ENCODE results near the gene SMCP. TPM values are rescaled to one million over a fixed set of nuclear protein-coding genes. Genes with fewer than 3 reads are reported as not detected.

Gene SMCP
- total RNA-seq, 1 donor from 2014 or later: not detected

DNA sequence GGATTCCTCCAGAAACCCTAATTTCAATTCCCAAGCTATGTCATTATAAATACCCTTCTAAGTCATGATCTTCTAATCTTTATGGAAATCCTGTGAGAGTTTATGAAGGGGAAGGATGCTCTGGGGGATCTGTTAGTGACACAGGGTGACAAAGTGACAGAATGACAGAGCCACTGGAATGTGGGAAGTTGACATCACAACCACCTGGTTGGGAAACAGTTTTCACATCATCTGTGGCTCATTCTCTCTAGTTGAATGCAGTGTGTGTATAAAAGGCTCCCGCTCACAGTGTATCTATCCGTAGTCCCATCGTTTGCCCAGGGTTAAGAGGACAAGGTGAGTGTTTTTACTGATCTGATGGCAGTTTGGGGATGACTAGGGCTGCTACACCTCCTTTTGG, 18.4 kb upstream of the SMCP start, which contains the start of gene LCE7A:
Gene LCE7A, plus strand, starts transcription at position 301 of the 400 bp plus-strand sequence. CDS start 702 bp downstream, outside the sequence.
- peaks cover 2% of the 10 kb centered on the region for H3K27me3 Mint-ChIP-seq (ENCODE audit: unreplicated experiment)
- no peak within 1 kb of the TSS for H3K4me3 Mint-ChIP-seq (ENCODE audit: unreplicated experiment)
- no peak for DNase-seq
- TF ChIP-seq, protein P1, sequence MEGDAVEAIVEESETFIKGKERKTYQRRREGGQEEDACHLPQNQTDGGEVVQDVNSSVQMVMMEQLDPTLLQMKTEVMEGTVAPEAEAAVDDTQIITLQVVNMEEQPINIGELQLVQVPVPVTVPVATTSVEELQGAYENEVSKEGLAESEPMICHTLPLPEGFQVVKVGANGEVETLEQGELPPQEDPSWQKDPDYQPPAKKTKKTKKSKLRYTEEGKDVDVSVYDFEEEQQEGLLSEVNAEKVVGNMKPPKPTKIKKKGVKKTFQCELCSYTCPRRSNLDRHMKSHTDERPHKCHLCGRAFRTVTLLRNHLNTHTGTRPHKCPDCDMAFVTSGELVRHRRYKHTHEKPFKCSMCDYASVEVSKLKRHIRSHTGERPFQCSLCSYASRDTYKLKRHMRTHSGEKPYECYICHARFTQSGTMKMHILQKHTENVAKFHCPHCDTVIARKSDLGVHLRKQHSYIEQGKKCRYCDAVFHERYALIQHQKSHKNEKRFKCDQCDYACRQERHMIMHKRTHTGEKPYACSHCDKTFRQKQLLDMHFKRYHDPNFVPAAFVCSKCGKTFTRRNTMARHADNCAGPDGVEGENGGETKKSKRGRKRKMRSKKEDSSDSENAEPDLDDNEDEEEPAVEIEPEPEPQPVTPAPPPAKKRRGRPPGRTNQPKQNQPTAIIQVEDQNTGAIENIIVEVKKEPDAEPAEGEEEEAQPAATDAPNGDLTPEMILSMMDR (IDR thresholded peaks at IDR 0.05; ENCODE audit: partially characterized antibody, unreplicated experiment): no peak
- H3K9me3 Mint-ChIP-seq (ENCODE audit: unreplicated experiment): no peaks in the 10 kb centered on the region
- H3K4me1 Mint-ChIP-seq (ENCODE audit: low read depth, unreplicated experiment): no peaks in the 10 kb centered on the region
- no peaks in the 10 kb centered on the region for H3K36me3 Mint-ChIP-seq (ENCODE audit: unreplicated experiment)
- H3K27ac Mint-ChIP-seq (ENCODE audit: unreplicated experiment): no peak within 1 kb of the TSS

DNA sequence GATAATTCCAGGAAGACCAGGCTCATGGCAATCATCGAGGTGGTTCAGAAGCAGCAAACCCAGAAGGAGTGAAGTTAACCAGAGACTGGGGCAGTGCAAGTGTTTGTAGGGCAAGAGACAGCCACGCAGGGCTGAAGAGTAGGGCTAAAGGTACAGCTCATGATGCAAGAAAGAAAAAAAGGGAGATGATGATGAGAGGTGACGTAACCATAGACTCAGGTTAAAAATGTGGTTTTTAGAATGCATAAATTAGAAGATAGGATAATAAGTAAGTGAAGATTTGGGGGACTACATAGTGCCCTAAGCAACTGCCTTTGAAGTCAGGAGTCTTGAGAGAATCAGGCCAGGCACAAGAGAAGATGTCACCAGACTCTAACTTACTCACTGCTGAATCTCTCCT, 18.0 kb upstream of the SMCP start:
- no peaks in the 10 kb centered on the region for H3K36me3 Mint-ChIP-seq (ENCODE audit: unreplicated experiment)
- no peak overlapping the region for H3K4me3 Mint-ChIP-seq (ENCODE audit: unreplicated experiment)
- peaks cover 2% of the 10 kb centered on the region for H3K27me3 Mint-ChIP-seq (ENCODE audit: unreplicated experiment)
- no peak overlapping the region for H3K27ac Mint-ChIP-seq (ENCODE audit: unreplicated experiment)
- no peaks in the 10 kb centered on the region for H3K9me3 Mint-ChIP-seq (ENCODE audit: unreplicated experiment)
- TF ChIP-seq, protein P1 (IDR thresholded peaks at IDR 0.05; ENCODE audit: partially characterized antibody, unreplicated experiment): no peak
- no peak for DNase-seq
- no peaks in the 10 kb centered on the region for H3K4me1 Mint-ChIP-seq (ENCODE audit: low read depth, unreplicated experiment)

DNA sequence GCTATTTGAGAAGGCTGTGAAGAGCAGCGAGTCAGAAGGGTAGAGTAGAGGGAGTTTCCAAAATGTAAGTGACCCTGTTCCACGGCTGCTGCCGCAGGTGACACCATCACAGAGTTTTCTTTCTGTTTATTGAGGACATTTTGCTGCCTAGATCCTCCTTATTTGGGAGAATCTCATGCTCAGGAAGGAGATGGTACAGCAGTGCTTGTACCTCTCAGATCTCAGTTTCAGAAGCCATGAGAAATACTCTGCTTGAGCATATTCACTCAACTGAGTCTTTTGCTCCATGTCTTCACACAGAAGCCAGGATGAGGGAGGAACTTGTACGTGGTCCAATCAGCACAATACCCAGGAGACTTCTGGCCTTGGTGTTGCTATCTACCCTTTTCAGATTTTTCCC, 16.7 kb upstream of the SMCP start:
- H3K36me3 Mint-ChIP-seq (ENCODE audit: unreplicated experiment): no peaks in the 10 kb centered on the region
- H3K4me3 Mint-ChIP-seq (ENCODE audit: unreplicated experiment): no peak overlapping the region
- H3K4me1 Mint-ChIP-seq (ENCODE audit: low read depth, unreplicated experiment): no peaks in the 10 kb centered on the region
- TF ChIP-seq, protein P1 (IDR thresholded peaks at IDR 0.05; ENCODE audit: partially characterized antibody, unreplicated experiment): no peak
- H3K27me3 Mint-ChIP-seq (ENCODE audit: unreplicated experiment): peaks cover 2% of the 10 kb centered on the region
- no peak for DNase-seq
- H3K9me3 Mint-ChIP-seq (ENCODE audit: unreplicated experiment): no peaks in the 10 kb centered on the region
- no peak overlapping the region for H3K27ac Mint-ChIP-seq (ENCODE audit: unreplicated experiment)

DNA sequence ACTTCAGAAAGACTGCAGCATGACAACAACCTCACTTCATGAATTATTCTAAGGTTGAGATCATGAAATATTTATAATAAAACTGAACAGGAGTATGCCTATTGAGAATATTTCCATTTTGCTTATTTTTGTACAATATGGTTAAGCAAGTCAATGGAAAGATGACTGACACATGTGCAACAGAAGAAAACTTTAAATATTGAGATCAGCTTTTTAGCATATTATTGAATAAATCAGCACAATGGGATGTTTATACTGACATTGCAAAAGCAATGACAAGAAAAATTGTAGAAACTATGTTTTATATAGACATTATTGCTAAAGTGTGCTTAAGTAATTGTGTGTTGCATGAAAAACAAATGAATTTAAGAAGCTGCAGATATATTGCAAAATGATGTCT, 13.7 kb upstream of the SMCP start:
- H3K27ac Mint-ChIP-seq (ENCODE audit: unreplicated experiment): no peak overlapping the region
- no peaks in the 10 kb centered on the region for H3K36me3 Mint-ChIP-seq (ENCODE audit: unreplicated experiment)
- TF ChIP-seq, protein P1 (IDR thresholded peaks at IDR 0.05; ENCODE audit: partially characterized antibody, unreplicated experiment): no peak
- no peak for DNase-seq
- no peaks in the 10 kb centered on the region for H3K4me1 Mint-ChIP-seq (ENCODE audit: low read depth, unreplicated experiment)
- H3K9me3 Mint-ChIP-seq (ENCODE audit: unreplicated experiment): no peaks in the 10 kb centered on the region
- no peak overlapping the region for H3K4me3 Mint-ChIP-seq (ENCODE audit: unreplicated experiment)
- H3K27me3 Mint-ChIP-seq (ENCODE audit: unreplicated experiment): peaks cover 2% of the 10 kb centered on the region

DNA sequence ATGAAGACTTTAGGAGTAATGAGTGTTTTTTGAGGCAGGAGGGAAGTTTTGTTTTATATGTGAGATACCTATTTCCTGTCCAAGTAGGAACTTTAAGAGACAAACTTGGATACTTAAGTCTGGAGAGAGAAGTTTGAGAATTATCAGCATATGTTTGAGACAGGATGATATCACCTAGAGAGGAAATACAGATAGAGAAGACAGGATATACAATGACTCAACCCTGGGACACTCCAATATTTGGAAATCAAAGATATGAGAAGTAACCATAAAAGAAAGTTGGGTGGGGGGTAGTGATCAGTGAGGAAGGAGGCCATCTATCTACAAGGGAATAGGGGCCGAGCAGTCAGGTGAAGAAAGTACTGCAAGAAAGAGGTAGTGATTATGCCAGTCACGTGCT, 11.8 kb upstream of the SMCP start:
- no peak for DNase-seq
- no peak overlapping the region for H3K4me3 Mint-ChIP-seq (ENCODE audit: unreplicated experiment)
- no peaks in the 10 kb centered on the region for H3K36me3 Mint-ChIP-seq (ENCODE audit: unreplicated experiment)
- no peak overlapping the region for H3K27ac Mint-ChIP-seq (ENCODE audit: unreplicated experiment)
- H3K27me3 Mint-ChIP-seq (ENCODE audit: unreplicated experiment): no peaks in the 10 kb centered on the region
- no peaks in the 10 kb centered on the region for H3K4me1 Mint-ChIP-seq (ENCODE audit: low read depth, unreplicated experiment)
- TF ChIP-seq, protein P1 (IDR thresholded peaks at IDR 0.05; ENCODE audit: partially characterized antibody, unreplicated experiment): no peak
- H3K9me3 Mint-ChIP-seq (ENCODE audit: unreplicated experiment): no peaks in the 10 kb centered on the region
